Lung (tissue), 12 donors: Measurements from ENCODE around the gene MAP3K4. TPM values are rescaled to one million over a fixed set of nuclear protein-coding genes. Genes with fewer than 3 reads are reported as not detected.

Experiments used
- ATAC-seq: fragments of 200-7000 bp; cut with Tn5 transposase; one replicate; pipeline ENCODE4 v1.9.1; 2020; ENCODE audit warnings: moderate number of reproducible peaks; ENCODE audit not compliant: insufficient read depth, low FRiP score
- DNase-seq, 3 donors: peaks; one replicate each; pipeline ENCODE4 v3.0.0-alpha.2; 2013 to 2017
- H3K27ac ChIP-seq, 2 donors: one replicate each; pipeline ENCODE4 v1.5.1; 2013; ENCODE audit warnings: mild to moderate bottlenecking in 2 of 2, moderate library complexity in 2 of 2, control low read depth in 1 of 2, inconsistent platforms in 1 of 2, low read depth in 1 of 2, low read length in 1 of 2
- H3K27me3 ChIP-seq, 3 donors: one replicate each; pipeline ENCODE4 v1.5.1; 2013; ENCODE audit warnings: low read length in 2 of 3; ENCODE audit not compliant: control insufficient read depth in 3 of 3, insufficient read depth in 3 of 3
- H3K36me3 ChIP-seq, 4 donors: one replicate each; pipeline ENCODE4 v1.5.1; 2013; ENCODE audit warnings: low read length in 4 of 4, mild to moderate bottlenecking in 1 of 4, moderate library complexity in 1 of 4; ENCODE audit not compliant: control insufficient read depth in 4 of 4, insufficient read depth in 4 of 4
- H3K4me1 ChIP-seq, 5 donors: one replicate each; pipeline ENCODE4 v1.5.1; 2013; ENCODE audit warnings: low read length in 5 of 5, mild to moderate bottlenecking in 2 of 5, moderate library complexity in 1 of 5; ENCODE audit not compliant: control insufficient read depth in 5 of 5, insufficient read depth in 5 of 5
- H3K4me3 ChIP-seq: one replicate; pipeline ENCODE4 v1.5.1; 2013; ENCODE audit warnings: mild to moderate bottlenecking, control low read depth, moderate library complexity
- H3K9ac ChIP-seq, 2 donors: one replicate each; pipeline ENCODE4 v1.5.1; 2013; ENCODE audit warnings: low read length in 2 of 2, control low read depth in 1 of 2; ENCODE audit not compliant: insufficient read depth in 1 of 2
- H3K9me3 ChIP-seq, 4 donors: one replicate each; pipeline ENCODE4 v1.5.1; 2013; ENCODE audit warnings: low read length in 3 of 4, mild to moderate bottlenecking in 1 of 4, moderate library complexity in 1 of 4; ENCODE audit not compliant: control insufficient read depth in 4 of 4, insufficient read depth in 3 of 4
- CTCF ChIP-seq: IDR thresholded peaks from 2 replicates; pipeline ENCODE4 v1.5.1; 2012; ENCODE audit warnings: mild to moderate bottlenecking; ENCODE audit errors: control extremely low read depth, extremely low read depth
- WGBS, 2 donors: extraction: QIAGEN DNeasy Blood & Tissue Kit; methylation state at CpG; one replicate each; pipeline ENCODE4 v1.1.7; 2013; 5-methylcytosine and 5-hydroxymethylcytosine counted together
- polyA plus RNA-seq, 2 donors: library from polyadenylated mRNA; stranded (reverse); fragments of 200-250 nt; gene quantifications; one replicate each; pipeline ENCODE4 v1.2.1, GENCODE V29; 2013
- total RNA-seq, 2 donors: library from RNA; depleted of rRNA in 1 of 2; stranded (reverse); fragments of >200 nt in 1 of 2; gene quantifications; one replicate each; pipeline ENCODE4 v1.2.1, GENCODE V29; 2014 to 2021
- donor health status: control.
- donor health status: control.
- donor health status: Bipolar disorder and iron deficiency.
- donor health status: healthy.
- donor health status: DM: yes; HTN: yes; CAD: no.

MAP3K4 gene
- total and polyA plus RNA-seq, 4 donors: 8.6 to 56.8 (median 29.9) TPM

GRCh38 chr6:161079566-161080262, 88.1 kb downstream of the MAP3K4 start:
- DNase-seq (no peak), ATAC-seq (no peak)

DNA sequence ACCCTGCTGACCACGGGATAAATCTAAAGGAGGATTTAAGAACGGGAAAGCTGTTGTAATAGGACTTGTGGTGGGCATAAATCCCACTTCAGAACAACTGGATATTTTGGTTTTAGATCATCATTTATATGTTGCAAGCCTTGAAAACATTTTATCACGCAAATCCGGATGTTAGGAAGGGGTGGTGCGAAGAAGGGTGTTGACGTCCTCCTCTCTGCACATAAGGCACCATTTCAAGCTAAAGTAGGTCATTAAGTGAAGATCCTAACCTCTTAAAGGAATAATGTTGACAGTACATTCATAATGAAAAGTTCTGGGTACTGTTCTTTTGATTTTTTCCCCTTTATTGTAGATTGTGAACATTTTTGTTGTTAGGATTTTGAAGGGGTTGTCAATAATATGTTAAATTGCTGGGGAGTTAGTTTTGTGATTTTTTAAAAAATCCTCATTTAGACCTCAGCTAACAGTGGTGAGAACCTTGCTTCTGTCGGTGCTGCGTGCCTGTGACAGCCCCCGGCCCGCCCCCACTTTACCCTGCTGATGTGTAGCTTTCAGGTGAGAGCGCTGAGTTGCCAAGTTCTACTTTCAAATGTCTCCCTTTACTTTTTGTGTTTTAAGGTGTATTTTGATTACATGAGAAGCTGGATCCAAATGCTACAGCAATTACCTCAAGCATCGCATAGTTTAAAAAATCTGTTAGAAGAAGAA, 88.8 kb downstream of the MAP3K4 start:
- Histone ChIP-seq H3K9ac (no peak overlapping the region), H3K4me3 (no peak overlapping the region), H3K27me3 (no peaks in the 10 kb centered on the region), H3K27ac (no peak overlapping the region), H3K9me3 (no peaks in the 10 kb centered on the region), H3K4me1 (peaks cover 0 to 1% (median 0%) of the 10 kb centered on the region in 5 donors), H3K36me3 (peaks cover 14 to 36% (median 23%) of the 10 kb centered on the region in 4 donors)
- no peak for TF ChIP-seq CTCF
- WGBS, 2 donors: 91 to 92% methylated on average over 12 of the region's 12 CpGs
- DNase-seq (no peak), ATAC-seq (no peak)

More at GRCh38 chr6:161079566-161080262, 88.1 kb downstream of the MAP3K4 start:
- Histone ChIP-seq H3K4me1 (peaks cover 0 to 1% (median 0%) of the 10 kb centered on the region in 5 donors), H3K27ac (no peak overlapping the region), H3K9ac (no peak overlapping the region), H3K36me3 (peaks cover 14 to 34% (median 24%) of the 10 kb centered on the region in 4 donors), H3K9me3 (no peaks in the 10 kb centered on the region), H3K4me3 (no peak overlapping the region), H3K27me3 (no peaks in the 10 kb centered on the region)
- TF ChIP-seq CTCF: no peak
- WGBS, 2 donors: 89 to 90% methylated on average over 12 of the region's 12 CpGs

DNA sequence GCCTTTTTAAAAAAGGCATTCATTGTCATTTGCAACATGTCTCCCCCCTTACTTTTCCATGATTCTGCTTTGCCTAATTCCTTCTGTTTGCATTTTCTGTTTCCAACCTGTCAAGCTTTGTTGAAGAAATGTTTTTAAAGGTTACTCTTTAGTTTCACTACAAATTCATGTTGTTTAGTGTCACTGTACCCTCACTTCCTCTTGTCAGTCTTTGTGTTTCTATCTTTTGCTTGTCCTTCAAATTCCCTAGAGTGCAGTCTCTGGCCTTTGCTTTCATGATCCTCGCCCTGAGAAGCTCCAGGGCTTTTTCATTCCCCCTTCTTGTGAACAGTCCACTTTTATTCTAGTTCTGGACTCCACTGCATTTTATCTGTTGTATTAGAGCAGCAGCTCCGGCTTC, 90.6 kb downstream of the MAP3K4 start:
- H3K9me3 ChIP-seq: no peaks in the 10 kb centered on the region
- no peak overlapping the region for H3K4me3 ChIP-seq
- no peak for ATAC-seq
- peaks cover 20 to 32% (median 26%) of the 10 kb centered on the region in 4 donors for H3K36me3 ChIP-seq
- H3K27ac ChIP-seq: no peak overlapping the region
- WGBS, 2 donors: 90 to 93% methylated on average over 2 of the region's 2 CpGs
- H3K9ac ChIP-seq: no peak overlapping the region
- H3K4me1 ChIP-seq: no peaks in the 10 kb centered on the region
- DNase-seq: no peak
- no peaks in the 10 kb centered on the region for H3K27me3 ChIP-seq
- TF ChIP-seq CTCF: no peak
